Activated CD4-positive, alpha-beta T cell treated with anti-CD3 and anti-CD28 coated beads, Interleukin-2, amount 50 U/mL, for 48 hours (primary cell): ENCODE data around the gene KMT2E.
"Not testable (repeated sequence)": the region's sequence is repeated elsewhere in the genome, so short reads cannot be mapped to it uniquely, and the experiment has no call there.

Experiments
- DNase-seq, 2 experiments: peaks; one replicate each; pipeline ENCODE4 v3.0.0-alpha.2; 2020

KMT2E gene

GRCh38 chr7:104982308-104983075 lies 31.5 kb upstream of the KMT2E start:
- DNase-seq = peak in 1 of 2 experiments; percentile 23

- DNase-seq = no peak
Observed at GRCh38 chr7:104983076-104983577, 30.9 kb upstream of the KMT2E start.

- DNase-seq = peak; percentile 85 to 88
Observed at GRCh38 chr7:104983578-104984539, 30.1 kb upstream of the KMT2E start.

GRCh38 chr7:104984585-104985258 lies 29.3 kb upstream of the KMT2E start:
- DNase-seq = no peak

- no peak for DNase-seq
Observed at GRCh38 chr7:104985259-104985617, 28.8 kb upstream of the KMT2E start.

GRCh38 chr7:104986628-104987259 lies 27.3 kb upstream of the KMT2E start:
- DNase-seq = no peak

GRCh38 chr7:104987403-104987802 lies 26.6 kb upstream of the KMT2E start:
- not testable (repeated sequence) for DNase-seq

- no peak for DNase-seq
Observed at GRCh38 chr7:104990983-104991382, 23.0 kb upstream of the KMT2E start.

GRCh38 chr7:104992306-104992705 lies 21.7 kb upstream of the KMT2E start:
- no peak for DNase-seq

- no peak for DNase-seq
Observed at GRCh38 chr7:104993217-104993862, 20.7 kb upstream of the KMT2E start.

GRCh38 chr7:104998040-104998752 lies 15.8 kb upstream of the KMT2E start:
- no peak for DNase-seq

- no peak for DNase-seq
Observed at GRCh38 chr7:105000200-105000599, 13.8 kb upstream of the KMT2E start.

GRCh38 chr7:105000927-105001336 lies 13.1 kb upstream of the KMT2E start:
- no peak for DNase-seq

- DNase-seq = no peak
Observed at GRCh38 chr7:105001652-105002184, 12.3 kb upstream of the KMT2E start.

- peak in 1 of 2 experiments; percentile 51 for DNase-seq
Observed at GRCh38 chr7:105003275-105003674, 10.7 kb upstream of the KMT2E start.

GRCh38 chr7:105003872-105004510 lies 10.0 kb upstream of the KMT2E start:
- no peak for DNase-seq

GRCh38 chr7:105005006-105005405 lies 9.0 kb upstream of the KMT2E start:
- DNase-seq = not testable (repeated sequence)

GRCh38 chr7:105005486-105005885 lies 8.5 kb upstream of the KMT2E start:
- DNase-seq = not testable (repeated sequence)

GRCh38 chr7:105006367-105007136 lies 7.5 kb upstream of the KMT2E start:
- no peak for DNase-seq

- DNase-seq = no peak
Observed at GRCh38 chr7:105007298-105007697, 6.7 kb upstream of the KMT2E start.
